ENCODE data around the gene ZBTB14.

ZBTB14 gene

GRCh38 chr18:5275872-5276271, 19.7 kb downstream of the ZBTB14 start:
- intact Hi-C loops (cut with micrococcal nuclease): no loop called here
- no peaks in the 10 kb centered on the region for H3K4me1 Mint-ChIP-seq (ENCODE audit: low read depth)
- no peaks in the 10 kb centered on the region for H3K36me3 Mint-ChIP-seq (ENCODE audit: low read depth)
- peaks cover 28% of the 10 kb centered on the region for H3K9me3 Mint-ChIP-seq
- no peak overlapping the region for H3K27ac Mint-ChIP-seq
- no peak overlapping the region for H3K4me3 Mint-ChIP-seq
- peaks cover 3% of the 10 kb centered on the region for H3K27me3 Mint-ChIP-seq

GRCh38 chr18:5268874-5269273, 26.7 kb downstream of the ZBTB14 start:
- Mint-ChIP-seq H3K27ac (no peak overlapping the region), H3K9me3 (peaks cover 46% of the 10 kb centered on the region), H3K27me3 (peaks cover 3% of the 10 kb centered on the region), H3K4me3 (no peak overlapping the region), H3K36me3 (ENCODE audit: low read depth) (no peaks in the 10 kb centered on the region), H3K4me1 (ENCODE audit: low read depth) (no peaks in the 10 kb centered on the region)
- intact Hi-C loops (cut with micrococcal nuclease): no loop called here

- H3K9me3 Mint-ChIP-seq: peaks cover 51% of the 10 kb centered on the region
- no peak overlapping the region for H3K4me3 Mint-ChIP-seq
- no peak overlapping the region for H3K27ac Mint-ChIP-seq
- H3K4me1 Mint-ChIP-seq (ENCODE audit: low read depth): no peaks in the 10 kb centered on the region
- H3K27me3 Mint-ChIP-seq: peaks cover 2% of the 10 kb centered on the region
- no peaks in the 10 kb centered on the region for H3K36me3 Mint-ChIP-seq (ENCODE audit: low read depth)
- intact Hi-C loops (cut with micrococcal nuclease): no loop called here
Measured at GRCh38 chr18:5266721-5267120, 28.8 kb downstream of the ZBTB14 start.

- H3K36me3 Mint-ChIP-seq (ENCODE audit: low read depth): no peaks in the 10 kb centered on the region
Measured at GRCh38 chr18:5253910-5254309, 41.6 kb downstream of the ZBTB14 start.

GRCh38 chr18:5251117-5251516, 44.4 kb downstream of the ZBTB14 start:
- no peaks in the 10 kb centered on the region for H3K4me1 Mint-ChIP-seq (ENCODE audit: low read depth)
- H3K36me3 Mint-ChIP-seq (ENCODE audit: low read depth): no peaks in the 10 kb centered on the region
- no peaks in the 10 kb centered on the region for H3K9me3 Mint-ChIP-seq
- no peak overlapping the region for H3K4me3 Mint-ChIP-seq
- peaks cover 1% of the 10 kb centered on the region for H3K27me3 Mint-ChIP-seq
- intact Hi-C loops (cut with micrococcal nuclease): no loop called here
- H3K27ac Mint-ChIP-seq: no peak overlapping the region

More at GRCh38 chr18:5253910-5254309, 41.6 kb downstream of the ZBTB14 start:
- Mint-ChIP-seq H3K27ac (no peak overlapping the region), H3K27me3 (peaks cover 1% of the 10 kb centered on the region), H3K4me1 (ENCODE audit: low read depth) (no peaks in the 10 kb centered on the region), H3K4me3 (no peak overlapping the region), H3K9me3 (no peaks in the 10 kb centered on the region)
- intact Hi-C loops (cut with micrococcal nuclease): no loop called here

- Mint-ChIP-seq H3K27ac (no peak overlapping the region), H3K27me3 (peaks cover 1% of the 10 kb centered on the region), H3K9me3 (no peaks in the 10 kb centered on the region), H3K4me1 (ENCODE audit: low read depth) (no peaks in the 10 kb centered on the region), H3K4me3 (no peak overlapping the region), H3K36me3 (ENCODE audit: low read depth) (no peaks in the 10 kb centered on the region)
- intact Hi-C loops (cut with micrococcal nuclease): no loop called here
Measured at GRCh38 chr18:5250603-5251002, 44.9 kb downstream of the ZBTB14 start.

- H3K27me3 Mint-ChIP-seq: no peaks in the 10 kb centered on the region
- intact Hi-C loops (cut with micrococcal nuclease): no loop called here
- H3K9me3 Mint-ChIP-seq: no peaks in the 10 kb centered on the region
- H3K4me1 Mint-ChIP-seq (ENCODE audit: low read depth): peaks cover 8% of the 10 kb centered on the region
- H3K4me3 Mint-ChIP-seq: no peak overlapping the region
- peaks cover 43% of the 10 kb centered on the region for H3K36me3 Mint-ChIP-seq (ENCODE audit: low read depth)
- no peak overlapping the region for H3K27ac Mint-ChIP-seq
Measured at GRCh38 chr18:5244941-5245340, 50.6 kb downstream of the ZBTB14 start.

- intact Hi-C loops (cut with micrococcal nuclease): loop anchor here (5.0 to 10.0 kb wide), 4 partner anchors 175 to 345 kb away; partner anchors contain the start of gene EPB41L3
Measured at GRCh38 chr18:5239447-5239846, 56.1 kb downstream of the ZBTB14 start.

More at GRCh38 chr18:5239447-5239846, 56.1 kb downstream of the ZBTB14 start:
- no peak overlapping the region for H3K4me3 Mint-ChIP-seq
- no peaks in the 10 kb centered on the region for H3K9me3 Mint-ChIP-seq
- H3K27ac Mint-ChIP-seq: no peak overlapping the region
- peaks cover 3% of the 10 kb centered on the region for H3K27me3 Mint-ChIP-seq
- peaks cover 23% of the 10 kb centered on the region for H3K4me1 Mint-ChIP-seq (ENCODE audit: low read depth)
- H3K36me3 Mint-ChIP-seq (ENCODE audit: low read depth): peaks cover 61% of the 10 kb centered on the region
